GM19324 (cell line): ENCODE measurements around the gene LTB4R.

ENCODE experiments used
- ATAC-seq: cut with Tn5 transposase; IDR thresholded peaks from one replicate; pipeline ENCODE4 v1.9.1; 2021; ENCODE audit warnings: mild to moderate bottlenecking, moderate library complexity; ENCODE audit not compliant: unreplicated experiment, low FRiP score

Gene LTB4R

GRCh38 chr14:24299255-24300191 is 11.8 kb upstream of the LTB4R start, which contains the start of the genes DHRS1 and NOP9:
TSS of gene DHRS1 (minus strand) at chr14:24299780. CDS start at chr14:24299106, 674 bp downstream.
TSS of gene NOP9 (plus strand) at chr14:24299850. CDS start at chr14:24299955, 105 bp downstream.
- ATAC-seq, result peak; percentile 79

- no peak for ATAC-seq
Observed at GRCh38 chr14:24300326-24300980, 10.8 kb upstream of the LTB4R start.

GRCh38 chr14:24304019-24304387 is 7.3 kb upstream of the LTB4R start:
- no peak for ATAC-seq

- no peak for ATAC-seq
Observed at GRCh38 chr14:24307156-24307574, 4.1 kb upstream of the LTB4R start.

GRCh38 chr14:24307575-24308341 is 3.5 kb upstream of the LTB4R start, which contains the start of gene CIDEB:
TSS of gene CIDEB (minus strand) at chr14:24307977. CDS start at chr14:24307858, 119 bp downstream.
- ATAC-seq, result no peak

- ATAC-seq, result no peak
Observed at GRCh38 chr14:24308342-24309124, 2.8 kb upstream of the LTB4R start.

- no peak for ATAC-seq
Observed at GRCh38 chr14:24309538-24310264, 1.6 kb upstream of the LTB4R start, which contains the start of gene LTB4R2. TSS of gene LTB4R2 (plus strand) at chr14:24310140. CDS start at chr14:24310665, 525 bp downstream.

GRCh38 chr14:24310265-24310645 is 1.0 kb upstream of the LTB4R start:
- ATAC-seq, result no peak

GRCh38 chr14:24311837-24312615 is 724 bp downstream of the LTB4R start:
- no peak for ATAC-seq

GRCh38 chr14:24312736-24313507 is 1.6 kb downstream of the LTB4R start:
- ATAC-seq, result no peak

GRCh38 chr14:24313913-24314312 is 2.6 kb downstream of the LTB4R start:
- ATAC-seq, result no peak

- ATAC-seq, result no peak
Observed at GRCh38 chr14:24314377-24315193, 3.3 kb downstream of the LTB4R start.

- ATAC-seq, result no peak
Observed at GRCh38 chr14:24315243-24315806, 4.0 kb downstream of the LTB4R start.

GRCh38 chr14:24315807-24316596 is 4.7 kb downstream of the LTB4R start:
- ATAC-seq, result no peak

GRCh38 chr14:24316597-24316950 is 5.3 kb downstream of the LTB4R start:
- no peak for ATAC-seq
